C4-2B (cell line): ENCODE results near the gene TGFB3.
"Not testable (repeated sequence)": the region's sequence is repeated elsewhere in the genome, so short reads cannot be mapped to it uniquely, and the experiment has no call there.

Experiments
- H3K27ac ChIP-seq: fragments of 450-650 bp; 2 replicates; pipeline ENCODE4 v1.5.1; 2017
- CTCF ChIP-seq: fragments of 450-650 bp; conservative IDR thresholded peaks from 2 replicates; pipeline ENCODE4 v1.5.1; 2017; ENCODE audit warnings: mild to moderate bottlenecking
- ZFX ChIP-seq: fragments of 450-650 bp; IDR thresholded peaks from 2 replicates; pipeline ENCODE4 v1.6.1; 2017

The TGFB3 gene

GRCh38 chr14:75933712-75934296 is 48.0 kb downstream of the TGFB3 start:
- no peak for TF ChIP-seq CTCF
- no peak overlapping the region for H3K27ac ChIP-seq

GRCh38 chr14:75928690-75929181 is 53.1 kb downstream of the TGFB3 start:
- TF ChIP-seq CTCF (no peak), ZFX (no peak)
- no peak overlapping the region for H3K27ac ChIP-seq

- H3K27ac ChIP-seq = no peak overlapping the region
Measured at GRCh38 chr14:75927564-75928087, 54.2 kb downstream of the TGFB3 start.

GRCh38 chr14:75926431-75927115 is 55.2 kb downstream of the TGFB3 start:
- TF ChIP-seq ZFX (no peak), CTCF (no peak; the same call in 1 of the 2 replicates)
- no peak overlapping the region for H3K27ac ChIP-seq

More at GRCh38 chr14:75927564-75928087, 54.2 kb downstream of the TGFB3 start:
- TF ChIP-seq CTCF (no peak), ZFX (no peak)

- not testable (repeated sequence) for H3K27ac ChIP-seq
Measured at GRCh38 chr14:75925141-75925840, 56.5 kb downstream of the TGFB3 start.

- H3K27ac ChIP-seq = not testable (repeated sequence)
Measured at GRCh38 chr14:75920421-75920820, 61.4 kb downstream of the TGFB3 start.

GRCh38 chr14:75917946-75918335 is 63.9 kb downstream of the TGFB3 start:
- H3K27ac ChIP-seq = no peak overlapping the region
- TF ChIP-seq CTCF = no peak
- TF ChIP-seq ZFX = no peak

DNA sequence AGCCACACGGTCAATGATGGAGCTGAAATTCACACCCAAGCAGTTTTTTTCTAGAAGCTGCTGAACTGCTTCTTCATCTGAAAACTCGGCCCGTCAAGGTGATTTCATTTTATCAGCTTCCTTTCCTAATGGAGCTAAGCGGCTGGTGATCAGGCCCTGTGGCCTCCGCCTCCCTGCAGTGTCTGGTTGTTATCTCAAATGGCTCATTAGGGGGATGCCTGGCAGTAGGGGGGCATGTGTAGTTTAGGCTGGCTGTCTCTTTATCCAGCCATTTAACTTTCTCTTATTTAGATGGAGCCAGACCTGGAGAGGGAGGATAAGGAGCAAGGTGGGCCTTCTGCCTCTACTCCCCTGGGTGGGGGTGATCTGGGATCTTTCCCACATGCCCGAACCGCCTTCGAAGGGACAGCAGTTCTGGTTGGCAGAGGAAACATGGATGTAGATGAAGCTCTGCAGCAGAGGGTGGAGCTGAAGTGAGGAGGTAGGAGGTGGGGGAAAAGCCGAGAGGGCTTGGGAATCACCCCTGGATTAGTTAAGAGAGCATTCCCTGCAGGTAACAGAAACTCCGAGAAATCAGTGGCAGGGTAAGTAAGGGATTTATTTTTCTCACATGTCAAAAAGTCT is 64.4 kb downstream of the TGFB3 start:
- no peak overlapping the region for H3K27ac ChIP-seq
- no peak for TF ChIP-seq ZFX
